H4 (cell line): Measurements from ENCODE around the gene HEPACAM. TPM values are rescaled to one million over a fixed set of nuclear protein-coding genes. Genes with fewer than 3 reads are reported as not detected.
A peak's percentile ranks its signal among the peaks of the same experiment; 100 is the strongest.

ENCODE experiments used
- DNase-seq: peaks from one replicate; pipeline ENCODE4 v3.0.0-alpha.2; 2015; ENCODE audit warnings: low spot score
- total RNA-seq: library from RNA; depleted of rRNA; stranded (reverse); fragments of >200 nt; shearing (Covaris generic); gene quantifications from 2 replicates; pipeline ENCODE4 v1.2.3, GENCODE V29; 2014

Gene HEPACAM
- total RNA-seq, 1 experiment from 2014 or later, result not detected

GRCh38 chr11:124884869-124885479, 50.9 kb downstream of the HEPACAM start:
- DNase-seq, result no peak

GRCh38 chr11:124884340-124884739, 51.5 kb downstream of the HEPACAM start:
- DNase-seq, result no peak

- DNase-seq, result no peak
These were observed 53.3 kb downstream of the HEPACAM start for GRCh38 chr11:124882339-124883071.

GRCh38 chr11:124880958-124881357, 54.9 kb downstream of the HEPACAM start:
- DNase-seq, result no peak

- no peak for DNase-seq
These were observed 55.6 kb downstream of the HEPACAM start for GRCh38 chr11:124880290-124880611.

- no peak for DNase-seq
These were observed 56.2 kb downstream of the HEPACAM start for GRCh38 chr11:124879493-124880289.

- DNase-seq, result no peak
These were observed 56.9 kb downstream of the HEPACAM start for GRCh38 chr11:124878759-124879492.

- DNase-seq, result no peak
These were observed 57.7 kb downstream of the HEPACAM start for GRCh38 chr11:124877910-124878758.

GRCh38 chr11:124877631-124877909, 58.3 kb downstream of the HEPACAM start:
- no peak for DNase-seq

- DNase-seq, result no peak
These were observed 58.8 kb downstream of the HEPACAM start for GRCh38 chr11:124876818-124877630.

- DNase-seq, result peak; percentile 95
These were observed 59.7 kb downstream of the HEPACAM start for GRCh38 chr11:124875943-124876817.

- no peak for DNase-seq
These were observed 60.4 kb downstream of the HEPACAM start for GRCh38 chr11:124875401-124875800.

- DNase-seq, result no peak
These were observed 61.1 kb downstream of the HEPACAM start for GRCh38 chr11:124874571-124875255.

- DNase-seq, result no peak
These were observed 61.9 kb downstream of the HEPACAM start for GRCh38 chr11:124873951-124874350.

GRCh38 chr11:124872741-124873140, 63.1 kb downstream of the HEPACAM start:
- DNase-seq, result no peak

GRCh38 chr11:124872280-124872679, 63.6 kb downstream of the HEPACAM start:
- DNase-seq, result no peak

GRCh38 chr11:124870430-124870829, 65.4 kb downstream of the HEPACAM start:
- DNase-seq, result no peak

- DNase-seq, result no peak
These were observed 65.9 kb downstream of the HEPACAM start for GRCh38 chr11:124869856-124870387.

GRCh38 chr11:124869331-124869730, 66.5 kb downstream of the HEPACAM start:
- DNase-seq, result no peak
